Cardiac septum (tissue), 1 donor: Measurements from ENCODE around the gene MYOG. TPM values are rescaled to one million over a fixed set of nuclear protein-coding genes. Genes with fewer than 3 reads are reported as not detected.

Experiments
- DNase-seq: peaks from one replicate; pipeline ENCODE4 v3.0.0-alpha.2; 2020; ENCODE audit warnings: low spot score
- intact Hi-C: fragments of 100-400 bp; cut with DNase I; formaldehyde crosslinking; loops from one replicate; pipeline ENCODE4 v1.14.0; 2022
- long read RNA-seq: library from polyadenylated mRNA; unstranded; transcript quantifications from one replicate; pipeline ENCODE4 v2.0.0, GENCODE V29; 2021
- total RNA-seq: library from RNA; stranded (reverse); fragmentation: NEBNext Ultra II Directional; extraction: Animal tissue kit (Norgen Biotek cat#: 25700); gene quantifications from one replicate; pipeline ENCODE4 v1.2.1, GENCODE V29; 2021
- donor health status: DM: no; HTN: no; CAD: no.

MYOG gene
- 0.16 TPM for total RNA-seq
- long read RNA-seq, result 0 reads

DNA sequence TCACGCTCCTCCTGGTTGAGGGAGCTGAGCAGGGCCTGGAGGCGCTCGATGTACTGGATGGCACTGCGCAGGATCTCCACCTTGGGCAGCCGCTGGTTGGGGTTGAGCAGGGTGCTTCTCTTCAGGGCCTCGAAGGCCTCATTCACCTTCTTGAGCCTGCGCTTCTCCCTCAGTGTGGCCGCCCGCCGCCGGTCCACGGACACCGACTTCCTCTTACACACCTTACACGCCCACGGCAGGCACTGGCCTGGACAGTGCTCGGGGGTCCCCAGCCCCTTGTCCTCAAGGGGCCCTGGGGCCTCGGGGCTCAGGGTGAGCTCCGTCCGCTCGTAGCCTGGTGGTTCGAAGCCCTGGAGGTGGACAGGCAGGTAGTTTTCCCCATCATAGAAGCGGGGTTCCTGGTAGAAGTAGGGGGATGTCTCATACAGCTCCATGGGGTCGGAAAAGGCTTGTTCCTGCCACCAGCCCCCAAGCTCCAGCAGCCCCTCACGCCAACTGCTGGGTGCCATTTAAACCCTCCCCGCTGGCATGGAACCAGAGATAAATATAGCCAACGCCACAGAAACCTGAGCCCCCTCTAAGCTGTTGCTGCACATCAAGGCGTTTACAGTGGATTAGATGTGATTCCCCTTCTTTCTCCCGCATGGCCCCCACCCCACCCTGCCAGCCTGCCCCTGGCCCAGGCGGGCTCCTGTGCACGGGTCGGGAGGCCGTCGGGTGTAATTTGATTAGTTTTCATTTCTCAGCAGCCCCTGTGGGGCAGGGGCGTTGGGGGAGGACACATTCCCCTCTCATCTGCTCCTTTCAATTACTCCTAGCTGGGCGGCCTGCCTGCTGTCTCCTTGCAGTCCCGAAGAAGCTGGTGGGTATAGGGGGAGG lies at the start of gene MYOG:
Gene MYOG, minus strand, starts transcription at position 485 of the 879 bp plus-strand sequence. Its CDS starts 51 bp downstream, at position 434.
- peak; percentile 43 for DNase-seq
- intact Hi-C loops, result no loop called here

DNA sequence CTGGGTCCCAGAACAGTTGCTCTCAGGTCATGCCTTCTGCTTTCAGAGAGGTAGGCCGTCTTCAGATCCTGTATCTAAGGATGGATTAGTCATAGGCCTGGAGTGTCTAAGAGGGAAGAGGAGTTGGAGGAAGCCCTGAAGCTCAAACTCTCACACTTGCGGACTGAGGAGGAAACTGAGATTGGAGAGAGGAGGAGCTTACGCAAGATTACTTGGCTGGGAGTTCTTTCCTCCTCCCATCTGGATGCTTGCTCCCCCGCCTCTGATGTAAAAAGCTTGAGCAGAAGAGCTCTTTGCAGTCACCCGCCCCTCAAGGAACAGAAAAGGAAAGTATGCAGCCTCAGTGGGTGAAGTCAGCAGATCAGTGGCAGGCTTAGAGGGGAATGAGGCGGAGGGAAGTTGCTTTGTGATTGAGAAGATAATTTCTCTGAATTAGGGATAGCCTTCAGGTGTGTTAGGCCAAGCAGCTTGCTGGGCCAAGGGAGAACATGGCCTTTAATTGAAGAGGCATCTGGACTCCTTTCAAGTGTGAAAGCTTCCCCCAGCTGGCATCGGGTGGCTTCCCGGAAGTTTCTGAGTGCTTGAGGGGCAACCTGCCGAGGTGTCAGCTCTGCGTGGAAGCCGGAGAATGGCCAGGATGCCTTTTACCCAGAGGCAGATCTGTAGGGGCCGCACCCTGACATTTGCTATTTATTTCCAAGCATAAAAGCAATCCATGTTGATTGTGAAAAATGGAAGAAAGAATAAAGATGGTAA lies 48.3 kb upstream of the MYOG start:
- peak; percentile 19 for DNase-seq

DNA sequence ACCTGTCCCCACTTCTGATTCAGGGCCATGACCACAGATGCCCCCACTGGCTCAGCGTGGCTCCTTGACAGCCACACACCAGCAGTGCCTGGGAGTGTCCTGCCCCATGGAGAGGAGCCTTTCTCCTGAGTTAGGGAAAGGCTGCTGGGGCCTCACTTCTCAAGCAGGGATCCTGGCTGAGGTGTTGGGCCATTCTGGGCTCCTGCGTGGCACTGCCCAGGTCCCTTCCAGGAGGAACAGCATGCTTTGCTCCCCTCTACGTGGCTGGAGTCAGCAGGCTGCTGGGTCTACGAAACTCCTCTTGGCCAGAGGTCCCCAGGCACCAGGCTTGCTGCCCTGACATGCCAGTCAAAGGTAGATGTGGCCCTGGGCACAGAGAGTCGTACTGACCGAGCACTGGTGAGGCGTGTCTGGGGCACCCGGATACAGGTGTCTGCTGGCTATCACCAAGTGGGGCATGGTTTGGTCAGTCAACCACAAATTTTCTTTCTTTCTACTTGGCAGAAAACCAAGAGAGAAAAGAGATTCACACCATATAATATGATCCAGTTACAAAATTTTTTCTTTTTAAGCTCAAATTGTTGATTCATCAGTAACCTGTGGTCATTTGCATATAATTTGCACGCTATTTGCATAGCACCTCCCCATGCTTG lies 45.9 kb upstream of the MYOG start:
- intact Hi-C loops, result no loop called here
- peak; percentile 68 for DNase-seq

More for the DNA sequence above, 48.3 kb upstream of the MYOG start:
- intact Hi-C loops, result no loop called here

DNA sequence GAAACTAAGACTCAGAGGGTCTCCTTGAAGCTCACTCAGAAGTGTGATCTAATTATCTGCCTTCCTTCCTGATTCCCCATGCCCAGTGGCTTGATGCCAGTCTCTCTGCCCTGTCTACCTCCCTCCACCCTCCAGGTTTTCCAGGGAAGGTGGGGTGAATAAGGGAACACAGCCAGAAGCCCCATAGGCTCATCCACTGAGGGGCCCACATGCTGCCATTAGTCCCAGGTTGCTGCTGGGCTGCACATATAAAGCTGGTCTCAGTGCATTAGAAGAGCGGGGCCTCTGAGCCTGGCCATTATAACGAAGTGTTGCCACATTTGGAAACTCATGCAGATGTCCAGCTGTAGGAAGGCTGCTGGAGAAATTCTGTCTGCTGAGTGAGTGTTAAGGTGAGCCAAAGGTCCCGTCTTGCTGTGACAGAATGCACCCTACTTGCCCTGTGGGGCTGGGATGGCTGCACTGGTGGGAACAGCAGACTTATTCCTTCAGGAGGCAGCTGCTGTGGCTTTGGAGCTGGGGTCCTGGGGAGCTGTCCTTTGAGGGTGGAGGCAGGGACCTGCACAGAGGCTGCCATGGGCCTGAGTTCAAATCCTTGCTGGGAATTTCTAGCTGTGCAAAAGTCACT lies 44.7 kb upstream of the MYOG start:
- intact Hi-C loops, result no loop called here

DNA sequence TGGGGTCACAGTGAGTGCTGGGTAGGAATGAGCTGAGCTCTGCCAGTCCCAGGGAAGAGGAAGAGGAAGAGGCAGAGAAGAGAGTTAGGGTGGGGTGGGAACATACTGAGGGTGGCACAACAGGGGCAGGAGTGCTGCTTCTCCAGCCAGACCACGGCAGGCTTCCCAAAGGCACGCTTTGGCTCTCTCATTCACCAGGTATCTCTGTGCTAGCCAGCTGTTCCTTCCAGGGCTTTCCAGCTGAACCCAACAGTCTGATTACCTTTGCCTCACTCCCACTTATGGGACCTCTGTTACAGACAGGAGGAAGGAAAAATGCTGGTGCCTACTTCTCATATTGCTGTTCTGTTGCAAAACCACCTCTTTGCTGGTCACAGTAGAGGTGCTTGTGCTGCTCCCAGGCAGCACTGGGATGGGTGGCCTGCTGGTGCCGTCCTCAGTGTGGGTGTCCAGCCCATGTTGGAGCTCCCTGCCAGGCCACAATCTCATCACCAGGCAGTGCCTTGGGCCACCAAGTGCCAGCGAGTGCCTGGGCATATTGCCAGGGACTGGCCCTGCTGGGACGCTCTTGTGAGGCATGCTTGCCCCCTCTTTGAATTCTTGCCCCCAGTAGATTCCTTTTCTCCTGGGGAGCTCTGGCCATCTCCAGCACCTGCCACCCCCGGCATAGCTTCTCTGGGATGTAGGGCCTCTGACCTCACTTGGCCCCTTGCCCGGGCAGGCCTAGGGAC lies 43.9 kb upstream of the MYOG start:
- intact Hi-C loops, result loop anchor here (2.0 to 5.0 kb wide), 2 partner anchors 61 to 198 kb away; no protein-coding TSS in a partner anchor
- peak; percentile 89 for DNase-seq

More for the DNA sequence above, 44.7 kb upstream of the MYOG start:
- peak; percentile 56 for DNase-seq

- intact Hi-C loops, result loop anchor here (1.0 to 5.0 kb wide), 3 partner anchors 60 to 198 kb away; no protein-coding TSS in a partner anchor
- peak; percentile 67 for DNase-seq
Observed at GRCh38 chr1:203128716-203129500, 43.1 kb upstream of the MYOG start.

DNA sequence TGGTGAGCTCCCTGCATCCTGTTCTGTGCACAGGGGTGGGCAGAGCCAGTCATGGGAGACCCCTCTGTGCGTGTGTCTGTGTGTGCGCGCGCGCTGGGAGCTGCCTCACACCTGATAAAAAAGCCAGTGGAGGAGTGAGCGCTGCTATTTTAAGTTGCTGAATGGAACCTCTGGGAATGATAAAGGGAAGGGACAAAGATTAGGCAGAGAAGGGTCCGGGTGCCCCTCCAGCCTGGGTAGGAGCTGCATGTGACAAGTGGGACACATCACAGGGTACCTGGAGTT lies 42.6 kb upstream of the MYOG start:
- intact Hi-C loops, result loop anchor here (1.0 to 5.0 kb wide), 3 partner anchors 60 to 199 kb away; no protein-coding TSS in a partner anchor
- DNase-seq, result no peak

- intact Hi-C loops, result loop anchor here (1.0 to 5.0 kb wide), 3 partner anchors 59 to 199 kb away; no protein-coding TSS in a partner anchor
- DNase-seq, result peak; percentile 82
Observed at GRCh38 chr1:203127666-203128430, 42.0 kb upstream of the MYOG start, which contains the start of gene ADORA1. Gene ADORA1 (plus strand): TSS chr1:203127726. CDS start chr1:203128842, 1,116 bp downstream.

- peak; percentile 50 for DNase-seq
- intact Hi-C loops, result loop anchor here (5.0 kb wide), 1 partner anchor 200 kb away; no protein-coding TSS in a partner anchor
Observed at GRCh38 chr1:203126866-203127665, 41.3 kb upstream of the MYOG start.

DNA sequence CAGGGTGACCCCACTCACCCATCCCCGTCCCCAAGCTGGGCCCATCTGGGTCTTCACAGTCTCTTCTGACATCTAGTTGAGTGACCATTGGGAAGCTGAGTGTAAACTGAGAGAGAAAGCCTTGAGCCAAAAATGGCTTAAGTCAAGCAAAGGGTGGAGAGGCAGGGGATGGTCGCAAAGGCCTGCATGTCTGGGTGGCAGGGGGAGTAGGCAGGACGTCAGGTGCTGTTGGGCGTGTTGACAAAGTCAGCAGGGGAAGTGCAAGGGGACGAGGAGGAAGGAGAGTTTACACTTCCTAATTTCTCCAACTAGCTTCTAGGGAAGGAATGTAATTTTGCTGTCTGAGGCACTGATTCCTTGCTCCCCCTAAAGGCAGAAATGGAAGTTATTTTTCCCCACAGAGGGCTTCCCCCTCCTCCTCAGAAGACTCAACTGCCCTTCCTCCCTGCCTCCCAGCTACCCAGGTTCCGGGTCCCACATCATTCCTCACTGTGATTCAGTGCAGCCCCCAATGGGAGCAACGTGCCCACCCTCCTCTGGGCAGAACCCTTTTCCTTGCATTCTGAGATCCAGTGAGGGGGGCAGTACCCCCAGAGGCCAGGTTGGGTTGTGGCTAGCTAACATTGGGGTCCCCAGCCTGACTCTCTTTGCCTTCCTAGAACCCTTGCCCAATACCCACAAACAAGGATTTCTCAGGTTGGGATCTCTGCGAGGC lies 40.5 kb upstream of the MYOG start:
- peak; percentile 57 for DNase-seq
- intact Hi-C loops, result loop anchor here (5.0 kb wide), 1 partner anchor 201 kb away; no protein-coding TSS in a partner anchor

- intact Hi-C loops, result loop anchor here (5.0 kb wide), 1 partner anchor 203 kb away; no protein-coding TSS in a partner anchor
- DNase-seq, result peak; percentile 39
Observed at GRCh38 chr1:203124546-203125317, 38.9 kb upstream of the MYOG start.

DNA sequence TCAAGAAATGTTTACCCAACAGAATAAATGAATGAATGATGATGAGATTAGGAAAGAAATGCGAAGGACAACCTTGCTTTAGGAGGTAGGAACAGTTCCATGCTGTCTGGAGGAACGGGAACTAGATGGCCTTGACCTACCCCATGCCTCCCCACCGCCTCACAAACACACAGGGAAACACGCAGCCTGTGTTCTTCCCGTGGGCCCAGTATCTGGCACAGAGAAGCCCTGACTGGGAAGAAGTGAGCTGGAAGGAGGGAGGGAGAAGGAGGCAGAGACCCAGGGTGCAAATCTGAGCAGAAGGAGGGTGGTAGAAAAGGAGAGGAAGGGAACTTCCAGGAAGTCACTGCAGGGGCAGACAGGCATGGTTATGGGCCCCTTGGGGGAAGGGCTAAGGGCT lies 38.2 kb upstream of the MYOG start:
- DNase-seq, result peak; percentile 39
- intact Hi-C loops, result no loop called here

DNA sequence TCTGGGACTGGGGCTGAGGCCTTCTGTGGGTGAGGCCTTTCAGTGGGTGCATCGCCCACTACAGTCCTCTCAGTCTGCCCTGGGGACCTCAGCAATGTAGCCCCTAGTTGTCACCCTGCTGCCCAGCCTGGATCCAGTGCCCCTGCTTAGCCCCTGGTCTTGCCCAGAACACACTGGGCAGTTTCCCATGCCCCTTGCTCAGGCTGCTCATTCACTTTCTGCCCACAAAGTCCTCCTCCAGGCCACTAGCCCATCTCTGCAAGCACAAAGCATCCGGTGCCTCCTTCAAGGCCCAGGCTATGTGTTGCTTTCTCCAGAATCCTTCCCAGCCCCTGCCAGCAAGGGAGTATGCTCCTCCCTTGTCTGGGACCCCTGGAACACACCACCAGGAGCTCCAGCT lies 36.3 kb upstream of the MYOG start:
- intact Hi-C loops, result no loop called here
- no peak for DNase-seq

DNA sequence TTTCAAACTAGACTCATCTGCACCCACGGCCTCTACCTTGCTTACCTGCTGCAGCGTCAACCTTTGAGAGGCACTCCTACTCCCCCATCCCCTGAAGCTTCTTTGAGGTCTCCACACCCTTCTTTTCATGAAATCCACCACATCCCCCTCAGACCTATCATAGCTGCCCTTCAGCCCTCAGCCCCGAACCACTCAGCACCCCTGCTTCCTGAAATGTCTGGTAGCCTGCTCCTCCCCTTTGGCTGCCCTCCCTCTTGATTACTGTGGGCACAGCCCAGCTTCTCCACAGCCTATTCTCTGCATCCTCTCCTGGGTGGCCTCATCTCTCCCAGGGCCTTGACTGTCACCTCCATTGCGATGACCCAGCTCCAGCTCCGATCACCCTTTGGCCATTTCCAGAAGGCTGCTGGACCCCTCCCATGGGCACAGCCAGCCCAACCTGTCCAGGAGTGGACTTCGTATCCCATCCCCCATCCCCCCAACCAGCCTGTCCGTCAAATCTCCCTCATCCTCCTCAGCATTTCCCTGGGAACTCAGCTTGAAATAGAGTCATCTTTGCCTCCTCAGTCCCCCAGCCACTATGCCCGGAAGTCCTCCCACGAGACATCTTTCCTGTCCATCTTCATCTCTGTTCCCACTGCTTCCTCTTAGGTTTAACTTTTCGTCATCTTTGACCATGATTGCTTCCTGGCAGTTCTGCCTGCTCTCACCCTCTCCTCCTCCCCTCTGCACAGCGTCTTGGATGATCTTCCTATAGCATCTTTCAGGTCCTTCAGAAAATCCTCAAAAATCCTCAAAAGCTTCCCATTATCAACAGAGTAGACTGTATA lies 35.6 kb upstream of the MYOG start:
- intact Hi-C loops, result no loop called here

More for the DNA sequence above, 35.6 kb upstream of the MYOG start:
- peak; percentile 64 for DNase-seq
